SU-DHL-6 (cell line): ENCODE data around the gene SLAIN1.

Experiments used
- H2AFZ ChIP-seq: fragments of 200-600 bp; sonication (generic); 2 replicates; pipeline ENCODE4 v1.6.1; 2014; ENCODE audit warnings: low read depth, mild to moderate bottlenecking, moderate library complexity, mixed read lengths, antibody characterized with exemption, low read length; ENCODE audit not compliant: severe bottlenecking
- H3F3A ChIP-seq: fragments of 200-600 bp; shearing (Covaris generic); 2 replicates; pipeline ENCODE4 v1.6.0; 2016; ENCODE audit warnings: antibody characterized with exemption, mild to moderate bottlenecking; ENCODE audit not compliant: insufficient read depth
- H3K27ac ChIP-seq: fragments of 200-600 bp; sonication (generic); 2 replicates; pipeline ENCODE4 v1.5.1; 2016; ENCODE audit warnings: low read depth, mild to moderate bottlenecking, low read length, moderate library complexity, mixed read lengths
- H3K27me3 ChIP-seq: fragments of 200-600 bp; sonication (generic), shearing (Covaris generic); 2 replicates; pipeline ENCODE4 v1.6.0; 2014; ENCODE audit warnings: mild to moderate bottlenecking, low read length
- H3K36me3 ChIP-seq: fragments of 200-600 bp; sonication (generic); 2 replicates; pipeline ENCODE4 v1.6.1; 2014; ENCODE audit warnings: mild to moderate bottlenecking, low read length, mixed read lengths
- H3K4me2 ChIP-seq: fragments of 300-600, 200-600 bp; shearing (Covaris generic), sonication (generic); 2 replicates; pipeline ENCODE4 v1.6.0; 2014; ENCODE audit warnings: low read length, low read depth, mild to moderate bottlenecking; ENCODE audit not compliant: poor library complexity, severe bottlenecking
- H3K4me3 ChIP-seq: fragments of 200-600 bp; sonication (generic); 2 replicates; pipeline ENCODE4 v1.5.1; 2014; ENCODE audit warnings: antibody characterized with exemption, low read length, mild to moderate bottlenecking, mixed read lengths; ENCODE audit not compliant: insufficient read depth, poor library complexity, severe bottlenecking
- H3K79me2 ChIP-seq: fragments of 200-600 bp; sonication (generic); 2 replicates; pipeline ENCODE4 v1.6.1; 2014; ENCODE audit warnings: mild to moderate bottlenecking, low read length, moderate library complexity; ENCODE audit not compliant: insufficient read depth
- H3K9ac ChIP-seq: fragments of 200-600 bp; sonication (generic); 2 replicates; pipeline ENCODE4 v1.7.0; 2014; ENCODE audit warnings: mild to moderate bottlenecking, low read length
- H3K9me2 ChIP-seq: fragments of 200-600 bp; sonication (generic); replicated peaks from 2 replicates; pipeline ENCODE4 v1.6.1; 2014; ENCODE audit warnings: low read length; ENCODE audit not compliant: insufficient read depth
- H3K9me3 ChIP-seq: fragments of 200-600 bp; sonication (generic); 2 replicates; pipeline ENCODE4 v1.6.1; 2014; ENCODE audit warnings: low read length, mixed read lengths; ENCODE audit not compliant: insufficient read depth
- H4K20me1 ChIP-seq: fragments of 200-600 bp; sonication (generic); 2 replicates; pipeline ENCODE4 v1.6.1; 2014; ENCODE audit warnings: low read depth, mild to moderate bottlenecking, antibody characterized with exemption, low read length, moderate library complexity, mixed read lengths
- EZH2phosphoT487 ChIP-seq: fragments of 200-600 bp; sonication (generic), shearing (Covaris generic); conservative IDR thresholded peaks from 2 replicates; pipeline ENCODE4 v1.6.1; 2018; ENCODE audit warnings: mild to moderate bottlenecking, antibody characterized with exemption, low read length, moderate library complexity, mixed read lengths
- TF ChIP-seq, protein P1 (sequence below): fragments of 200-600 bp; sonication (generic); IDR thresholded peaks from one replicate; pipeline ENCODE4 v1.5.1; 2017; ENCODE audit warnings: antibody characterized with exemption, mild to moderate bottlenecking, low read length, moderate library complexity; ENCODE audit not compliant: insufficient read depth, poor library complexity, severe bottlenecking

SLAIN1 gene

DNA sequence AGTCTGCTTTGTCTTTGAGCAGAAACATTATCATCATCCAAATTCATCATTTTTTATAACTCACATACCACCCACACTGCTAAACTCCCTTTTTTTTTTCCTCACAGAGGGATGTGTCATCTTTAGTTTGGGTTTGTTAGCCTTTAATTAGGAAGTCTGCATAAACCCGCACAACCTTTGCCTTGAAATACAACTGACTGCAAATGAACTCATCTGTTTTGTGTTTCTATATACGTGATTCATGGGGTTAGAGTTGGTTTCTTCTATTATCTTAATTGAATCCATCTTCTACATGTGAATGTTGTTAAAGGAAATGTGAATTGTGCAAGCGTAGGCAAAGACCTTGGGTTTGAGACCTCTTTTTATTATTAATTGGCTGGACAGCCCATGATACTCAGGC is 102.7 kb downstream of the SLAIN1 start:
- no peaks in the 10 kb centered on the region for H4K20me1 ChIP-seq
- no peaks in the 10 kb centered on the region for H3K27me3 ChIP-seq
- no peak overlapping the region for H2AFZ ChIP-seq
- H3K4me3 ChIP-seq = no peak overlapping the region
- no peak overlapping the region for H3K9ac ChIP-seq
- no peaks in the 10 kb centered on the region for H3K9me3 ChIP-seq
- H3K4me2 ChIP-seq = no peak overlapping the region
- H3K27ac ChIP-seq = no peak overlapping the region
- H3K36me3 ChIP-seq = no peaks in the 10 kb centered on the region
- H3K9me2 ChIP-seq = no peaks in the 10 kb centered on the region
- H3K79me2 ChIP-seq = no peaks in the 10 kb centered on the region
- no peak for TF ChIP-seq EZH2phosphoT487
- no peaks in the 10 kb centered on the region for H3F3A ChIP-seq

DNA sequence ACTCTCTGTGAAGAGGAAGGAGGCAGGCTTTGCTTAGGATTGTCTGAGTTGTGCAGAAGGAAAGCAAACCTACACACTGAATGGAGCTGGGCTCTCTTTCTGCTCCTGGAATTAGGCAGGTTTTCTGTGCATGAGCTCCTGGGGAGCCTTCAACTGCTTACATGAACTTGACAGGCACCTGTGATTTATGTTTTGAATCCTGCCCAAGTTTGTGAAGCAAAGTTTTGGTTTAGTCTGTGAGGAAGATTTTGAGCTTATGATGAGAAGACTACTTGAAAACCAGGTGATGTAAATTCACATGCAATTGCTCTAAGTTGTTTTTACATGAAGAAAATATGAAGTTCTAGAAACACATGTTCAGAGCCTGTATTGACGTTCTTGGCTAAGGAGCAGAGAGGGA is 109.0 kb downstream of the SLAIN1 start:
- Histone ChIP-seq H3K4me2 (no peak overlapping the region), H3K9me2 (no peaks in the 10 kb centered on the region), H3K4me3 (no peak overlapping the region), H2AFZ (no peak overlapping the region), H3K27me3 (no peaks in the 10 kb centered on the region), H3K9me3 (no peaks in the 10 kb centered on the region), H3K36me3 (no peaks in the 10 kb centered on the region), H3K9ac (no peak overlapping the region), H4K20me1 (no peaks in the 10 kb centered on the region), H3K79me2 (no peaks in the 10 kb centered on the region), H3F3A (no peaks in the 10 kb centered on the region), H3K27ac (no peak overlapping the region)
- TF ChIP-seq EZH2phosphoT487 = no peak
- TF ChIP-seq, protein P1, sequence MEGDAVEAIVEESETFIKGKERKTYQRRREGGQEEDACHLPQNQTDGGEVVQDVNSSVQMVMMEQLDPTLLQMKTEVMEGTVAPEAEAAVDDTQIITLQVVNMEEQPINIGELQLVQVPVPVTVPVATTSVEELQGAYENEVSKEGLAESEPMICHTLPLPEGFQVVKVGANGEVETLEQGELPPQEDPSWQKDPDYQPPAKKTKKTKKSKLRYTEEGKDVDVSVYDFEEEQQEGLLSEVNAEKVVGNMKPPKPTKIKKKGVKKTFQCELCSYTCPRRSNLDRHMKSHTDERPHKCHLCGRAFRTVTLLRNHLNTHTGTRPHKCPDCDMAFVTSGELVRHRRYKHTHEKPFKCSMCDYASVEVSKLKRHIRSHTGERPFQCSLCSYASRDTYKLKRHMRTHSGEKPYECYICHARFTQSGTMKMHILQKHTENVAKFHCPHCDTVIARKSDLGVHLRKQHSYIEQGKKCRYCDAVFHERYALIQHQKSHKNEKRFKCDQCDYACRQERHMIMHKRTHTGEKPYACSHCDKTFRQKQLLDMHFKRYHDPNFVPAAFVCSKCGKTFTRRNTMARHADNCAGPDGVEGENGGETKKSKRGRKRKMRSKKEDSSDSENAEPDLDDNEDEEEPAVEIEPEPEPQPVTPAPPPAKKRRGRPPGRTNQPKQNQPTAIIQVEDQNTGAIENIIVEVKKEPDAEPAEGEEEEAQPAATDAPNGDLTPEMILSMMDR = no peak

DNA sequence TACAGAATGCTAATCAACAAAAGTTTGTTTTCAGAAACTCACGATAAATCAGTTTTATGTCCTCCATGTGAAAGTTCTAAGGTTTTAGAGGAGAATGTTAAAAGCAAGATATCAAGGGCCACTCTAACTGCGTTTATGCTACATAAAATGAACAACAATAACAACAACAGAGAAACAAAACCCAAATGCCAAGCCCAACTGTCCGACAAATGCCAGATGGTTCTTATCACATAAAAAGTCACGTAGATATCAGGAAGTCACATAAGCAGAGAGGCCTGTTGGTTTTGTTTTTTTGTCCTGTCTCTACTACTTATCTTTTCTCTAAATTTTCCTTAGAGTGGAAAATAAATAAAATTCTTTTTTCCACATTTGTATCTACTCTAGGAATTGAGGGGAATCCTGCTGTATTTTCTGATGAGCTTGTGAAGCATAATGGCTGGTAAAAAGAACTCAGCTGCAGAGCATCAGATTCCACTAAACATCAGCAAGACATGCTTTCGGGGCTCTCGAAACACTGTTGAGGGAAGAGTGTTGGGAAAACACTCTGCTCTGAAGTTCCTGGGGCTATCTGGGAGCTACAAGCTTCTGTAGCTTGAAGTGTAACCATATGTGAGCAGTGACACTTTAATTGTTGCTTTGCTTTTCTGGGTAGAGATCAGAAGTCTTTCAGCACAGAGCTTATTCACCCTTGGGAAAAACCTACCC is 110.1 kb downstream of the SLAIN1 start:
- no peaks in the 10 kb centered on the region for H3K9me3 ChIP-seq
- H3K79me2 ChIP-seq = no peaks in the 10 kb centered on the region
- no peak overlapping the region for H3K9ac ChIP-seq
- no peak overlapping the region for H2AFZ ChIP-seq
- no peaks in the 10 kb centered on the region for H3F3A ChIP-seq
- no peaks in the 10 kb centered on the region for H4K20me1 ChIP-seq
- no peak overlapping the region for H3K27ac ChIP-seq
- TF ChIP-seq, protein P1 = no peak
- TF ChIP-seq EZH2phosphoT487 = no peak
- no peak overlapping the region for H3K4me3 ChIP-seq
- H3K9me2 ChIP-seq = no peaks in the 10 kb centered on the region
- H3K4me2 ChIP-seq = no peak overlapping the region
- H3K36me3 ChIP-seq = no peaks in the 10 kb centered on the region
- H3K27me3 ChIP-seq = no peaks in the 10 kb centered on the region

DNA sequence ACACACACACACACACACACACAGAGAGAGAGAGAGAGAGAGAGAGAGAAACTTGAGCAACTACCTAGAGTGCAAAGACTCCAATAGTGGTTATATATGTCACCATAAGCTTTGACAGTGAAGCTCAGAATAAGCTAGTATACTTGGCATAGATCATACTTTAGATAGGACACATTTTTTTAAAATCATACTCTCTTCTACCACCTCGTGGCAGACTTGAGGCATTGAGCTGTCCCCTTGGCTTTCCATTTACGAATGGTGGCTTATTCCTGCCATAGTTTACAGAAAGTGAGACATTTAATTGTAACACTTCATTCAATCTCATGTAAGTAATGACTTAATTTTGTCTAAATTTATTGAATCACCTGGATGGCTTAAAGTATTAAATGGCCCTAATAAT is 112.9 kb downstream of the SLAIN1 start:
- H3K4me2 ChIP-seq = no peak overlapping the region
- no peaks in the 10 kb centered on the region for H3F3A ChIP-seq
- H3K36me3 ChIP-seq = no peaks in the 10 kb centered on the region
- H3K27me3 ChIP-seq = no peaks in the 10 kb centered on the region
- no peak overlapping the region for H3K4me3 ChIP-seq
- no peaks in the 10 kb centered on the region for H3K9me3 ChIP-seq
- no peak overlapping the region for H3K27ac ChIP-seq
- H2AFZ ChIP-seq = no peak overlapping the region
- H3K9ac ChIP-seq = no peak overlapping the region
- H4K20me1 ChIP-seq = no peaks in the 10 kb centered on the region
- no peaks in the 10 kb centered on the region for H3K79me2 ChIP-seq
- no peak for TF ChIP-seq EZH2phosphoT487
- TF ChIP-seq, protein P1 = peak; percentile 52
- no peaks in the 10 kb centered on the region for H3K9me2 ChIP-seq
